ENCODE data around the gene C1orf122. TPM values are rescaled to one million over a fixed set of nuclear protein-coding genes. Genes with fewer than 3 reads are reported as not detected.

The C1orf122 gene
- total and polyA plus RNA-seq, 10 of the 15 experiments (the other 5 are each of a cell fraction or from before 2014, with no cell fraction given), result 1.6 to 35.8 (median 14.8) TPM

- TF ChIP-seq ZZZ3 (IDR thresholded peaks at IDR 0.05; ENCODE audit: control insufficient read depth, insufficient read length, low read depth) (no peak), ZNF274 (IDR thresholded peaks at IDR 0.05; ENCODE audit: insufficient read depth, insufficient read length) (no peak)
Observed at GRCh38 chr1:37825506-37825905, 17.9 kb downstream of the C1orf122 start (continued).

GRCh38 chr1:37828410-37829074 lies 21.0 kb downstream of the C1orf122 start:
- no TSS peak for BruUV-seq (replicated peaks)
- ChIA-PET POLR2A (interaction anchor here (0.7 kb wide), 1 partner anchor 58 kb away, joined by 3 read pairs; no protein-coding TSS in a partner anchor), RAD21 (ENCODE audit: unreplicated experiment) (interaction anchor here (0.6 to 1.7 kb wide), 2 partner anchors 12 to 31 kb away, joined by 3 to 4 read pairs; partner anchors contain the start of gene MTF1), CTCF (no interaction called here), SMC1A (ENCODE audit: uncharacterized antibody, unreplicated experiment) (interaction anchor here (0.6 to 1.1 kb wide), 2 partner anchors 12 to 78 kb away, joined by 3 to 5 read pairs; no protein-coding TSS in a partner anchor)
- H3K27ac ChIP-seq (ENCODE audit: control insufficient read depth, insufficient read depth), result no peak overlapping the region
- no peaks in the 10 kb centered on the region for H3K27me3 ChIP-seq (replicated peaks in 1 of 2; ENCODE audit: control insufficient read depth in 2 of 2, insufficient read depth in 2 of 2, low read length in 1 of 2)
- TF ChIP-seq HCFC1 (IDR thresholded peaks at IDR 0.05; ENCODE audit: low read length), result no peak
- no peak for TF ChIP-seq ZNF24 (IDR thresholded peaks at IDR 0.05)
- TF ChIP-seq RB1 (IDR thresholded peaks at IDR 0.05; ENCODE audit: borderline replicate concordance), result no peak
- no peak for TF ChIP-seq KAT2A (conservative IDR thresholded peaks at IDR 0.05; ENCODE audit: control insufficient read depth, low read depth, low read length)
- no peak for TF ChIP-seq RELA (IDR thresholded peaks at IDR 0.05; ENCODE audit: borderline replicate concordance, partially characterized antibody)
- TF ChIP-seq WRNIP1 (IDR thresholded peaks at IDR 0.05; ENCODE audit: borderline replicate concordance, low read depth, low read length), result no peak
- no peak for TF ChIP-seq MTA2 (IDR thresholded peaks at IDR 0.05; ENCODE audit: low read depth)
- no peak for TF ChIP-seq RBBP5 (conservative IDR thresholded peaks at IDR 0.05)
- no peak for TF ChIP-seq IRF4 (IDR thresholded peaks at IDR 0.05; ENCODE audit: low read depth, low read length)
- TF ChIP-seq FOXM1 (IDR thresholded peaks at IDR 0.05; ENCODE audit: low read depth, low read length), result no peak
- no peak for TF ChIP-seq SP1 (IDR thresholded peaks at IDR 0.05; ENCODE audit: low read depth, low read length)
- no peak for TF ChIP-seq ELK1 (IDR thresholded peaks at IDR 0.05; ENCODE audit: low read depth, low read length)
- TF ChIP-seq ZBTB33 (IDR thresholded peaks at IDR 0.05), result no peak
- no peak for TF ChIP-seq ESRRA (IDR thresholded peaks at IDR 0.05; ENCODE audit: low read length)
- TF ChIP-seq CHD2 (IDR thresholded peaks at IDR 0.05; ENCODE audit: borderline replicate concordance, low read depth, low read length), result no peak
- no peak for TF ChIP-seq NR2C2 (IDR thresholded peaks at IDR 0.05; ENCODE audit: borderline replicate concordance, control insufficient read depth, insufficient read length, low read depth)
- no peaks in the 10 kb centered on the region for H4K20me1 ChIP-seq (ENCODE audit: control insufficient read depth, insufficient read depth)
- no peak overlapping the region for H3K4me3 ChIP-seq
- intact Hi-C loops (cut with micrococcal nuclease; ENCODE audit: unreplicated experiment), result no loop called here
- 93% methylated on average over 12 of the region's 12 CpGs for WGBS (ENCODE audit: insufficient coverage, insufficient replicate concordance, low lambda C conversion rate, missing lambda C conversion rate)
- H3K4me1 ChIP-seq (ENCODE audit: control insufficient read depth, insufficient read depth, low read length), result no peaks in the 10 kb centered on the region
- in situ Hi-C loops (cut with MboI), result no loop called here
- no peak overlapping the region for H2AFZ ChIP-seq (ENCODE audit: control insufficient read depth, low read depth, low read length)
- no peak overlapping the region for H3K4me2 ChIP-seq (ENCODE audit: control insufficient read depth, insufficient read depth)
- H3K9me3 ChIP-seq (replicated peaks; ENCODE audit: control insufficient read depth, insufficient read depth, low read length), result no peaks in the 10 kb centered on the region
- no peak overlapping the region for H3K9ac ChIP-seq (ENCODE audit: control insufficient read depth, insufficient read depth, low read length)
- no peak for ATAC-seq
- no peak for FAIRE-seq
- H3K36me3 ChIP-seq (ENCODE audit: control insufficient read depth in 2 of 2, insufficient read depth in 2 of 2, low read length in 1 of 2), result peaks cover under 1 to 24% of the 10 kb centered on the region in 2 experiments
- no peaks in the 10 kb centered on the region for H3K79me2 ChIP-seq (ENCODE audit: control insufficient read depth, insufficient read depth, low read length)
- no peak for DNase-seq (ENCODE audit: low read depth, low spot score)
